HepG2 (cell line): ENCODE results near the gene AUH. TPM values are rescaled to one million over a fixed set of nuclear protein-coding genes. Genes with fewer than 3 reads are reported as not detected.

Experiments used
- ATAC-seq: fragments of 200-7000 bp; cut with Tn5 transposase; 3 replicates; pipeline ENCODE4 v1.9.1; 2020; ENCODE audit warnings: mild to moderate bottlenecking, moderate library complexity
- BruUV-seq: library from RNA; stranded (reverse); fragments of 400-500 nt; replicated peaks from 2 replicates; lab custom pipeline; 2021; lab: Mats Ljungman, UMichigan
- CTCF ChIA-PET: fragments of 300-600 bp; formaldehyde crosslinking; extraction: SDS; loops from one replicate; lab custom pipeline; 2021; ENCODE audit warnings: low total read pairs, inconsistent platforms, low intra/inter-chr PET ratio; lab: Yijun Ruan, JAX
- POLR2A ChIA-PET: fragments of 350-600 bp; sonication (Branson Sonifier 250); formaldehyde crosslinking; loops from one replicate; lab custom pipeline; 2020; ENCODE audit warnings: antibody characterized with exemption, inconsistent platforms; lab: Yijun Ruan, JAX
- DNase-seq: peaks from one replicate; pipeline ENCODE4 v3.0.0-alpha.2; 2015; ENCODE audit warnings: low spot score
- FAIRE-seq: peaks from 3 replicates; lab custom pipeline; 2011; peaks lifted over from hg19 to GRCh38; lab: Jason Lieb, UNC
- H2AFZ ChIP-seq: one replicate; pipeline ENCODE4 v1.6.1; 2011; ENCODE audit warnings: low read length, inconsistent platforms
- H3K27ac ChIP-seq: fragments of 300-600 bp; 3 replicates; pipeline ENCODE4 v1.8.0; 2011; ENCODE audit warnings: mixed run types, mild to moderate bottlenecking, mixed read lengths, low read length, inconsistent platforms; ENCODE audit not compliant: insufficient read depth; ENCODE audit errors: extremely low read length
- H3K27me3 ChIP-seq, 2 experiments: fragments of 200-600 bp in 1 of 2; 2 replicates in 1 of 2; 3 replicates in 1 of 2; pipeline versions ENCODE4 v1.6.0 to v1.8.0; 2011; ENCODE audit warnings: low read length in 2 of 2, mild to moderate bottlenecking in 2 of 2, moderate library complexity in 2 of 2, inconsistent platforms in 1 of 2; ENCODE audit not compliant: insufficient read depth in 2 of 2, control insufficient read depth in 1 of 2
- H3K36me3 ChIP-seq, 2 experiments: fragments of 200-600 bp in 1 of 2; replicated peaks in 1 of 2; 2 replicates in 1 of 2; 3 replicates in 1 of 2; pipeline versions ENCODE4 v1.5.1 to v1.8.0; 2011; ENCODE audit warnings: low read length in 2 of 2, inconsistent platforms in 1 of 2; ENCODE audit not compliant: insufficient read depth in 2 of 2, control insufficient read depth in 1 of 2
- H3K4me1 ChIP-seq: 2 replicates; pipeline ENCODE4 v1.5.1; 2012; ENCODE audit warnings: low read length, inconsistent platforms; ENCODE audit not compliant: insufficient read depth
- H3K4me2 ChIP-seq: 2 replicates; pipeline ENCODE4 v1.6.0; 2011; ENCODE audit warnings: low read depth, low read length, inconsistent platforms
- H3K4me3 ChIP-seq, 3 experiments: fragments of 200-600 bp in 1 of 3; sonication (generic), shearing (Covaris generic) in 1 of 3; replicated peaks in 1 of 3; 2 replicates each; pipeline ENCODE4 v1.5.1; 2011 to 2016; ENCODE audit warnings: low read length in 3 of 3, inconsistent platforms in 2 of 3, low read depth in 2 of 3, mild to moderate bottlenecking in 2 of 3, control low read depth in 1 of 3, mixed read lengths in 1 of 3; ENCODE audit not compliant: insufficient read depth in 1 of 3
- H3K79me2 ChIP-seq: one replicate; pipeline ENCODE4 v1.6.1; 2011; ENCODE audit warnings: low read length, inconsistent platforms; ENCODE audit not compliant: insufficient read depth
- H3K9ac ChIP-seq: 2 replicates; pipeline ENCODE4 v1.6.0; 2011; ENCODE audit warnings: mild to moderate bottlenecking, low read depth, low read length, inconsistent platforms; ENCODE audit not compliant: insufficient read depth
- H3K9me3 ChIP-seq: 2 replicates; pipeline ENCODE4 v1.5.1; 2012; ENCODE audit warnings: mild to moderate bottlenecking, low read length
- H4K20me1 ChIP-seq: 2 replicates; pipeline ENCODE4 v1.6.0; 2011; ENCODE audit warnings: inconsistent platforms, mild to moderate bottlenecking, low read length, moderate library complexity; ENCODE audit not compliant: insufficient read depth
- ETV6 ChIP-seq: sonication (generic); formaldehyde crosslinking; conservative IDR thresholded peaks from 2 replicates; pipeline ENCODE4 v1.4.0; 2020; ENCODE audit warnings: missing genetic modification reagents
- HNRNPK ChIP-seq: fragments of 200-400 bp; formaldehyde crosslinking; IDR thresholded peaks from 2 replicates; pipeline ENCODE4 v1.6.1; 2018; ENCODE audit warnings: low read length, low read depth, moderate library complexity, mild to moderate bottlenecking; ENCODE audit not compliant: poor library complexity, severe bottlenecking
- LBX2 ChIP-seq: sonication (generic); formaldehyde crosslinking; IDR thresholded peaks from 2 replicates; pipeline ENCODE4 v1.5.0; 2020; ENCODE audit warnings: missing genetic modification reagents, mild to moderate bottlenecking, borderline replicate concordance
- NFATC3 ChIP-seq: sonication (generic); formaldehyde crosslinking; IDR thresholded peaks from 2 replicates; pipeline ENCODE4 v1.5.1; 2020; ENCODE audit warnings: mild to moderate bottlenecking, missing genetic modification reagents
- SMAD3 ChIP-seq: sonication (generic); formaldehyde crosslinking; IDR thresholded peaks from 2 replicates; pipeline ENCODE4 v1.4.0; 2020; ENCODE audit warnings: missing genetic modification reagents
- SRSF9 ChIP-seq: fragments of 200-400 bp; formaldehyde crosslinking; IDR thresholded peaks from 2 replicates; pipeline ENCODE4 v1.6.1; 2018; ENCODE audit warnings: borderline replicate concordance, mild to moderate bottlenecking, low read depth, low read length; ENCODE audit not compliant: insufficient read depth, poor library complexity, severe bottlenecking
- TEAD2 ChIP-seq: sonication (generic); formaldehyde crosslinking; IDR thresholded peaks from 2 replicates; pipeline ENCODE4 v1.9.0; 2021; ENCODE audit warnings: missing genetic modification reagents
- TFE3 ChIP-seq: IDR thresholded peaks from 2 replicates; pipeline ENCODE4 v1.6.1; 2016
- ZFP1 ChIP-seq: IDR thresholded peaks from 2 replicates; pipeline ENCODE4 v1.6.1; 2016
- ZNF296 ChIP-seq: sonication (generic); formaldehyde crosslinking; conservative IDR thresholded peaks from 2 replicates; pipeline ENCODE4 v1.5.0; 2020; ENCODE audit warnings: mild to moderate bottlenecking, missing genetic modification reagents
- ZNF331 ChIP-seq: sonication (generic); formaldehyde crosslinking; IDR thresholded peaks from 2 replicates; pipeline ENCODE4 v1.4.0; 2020; ENCODE audit warnings: missing genetic modification reagents
- ZNF337 ChIP-seq: sonication (generic); formaldehyde crosslinking; IDR thresholded peaks from 2 replicates; pipeline ENCODE4 v1.5.1; 2020; ENCODE audit warnings: missing genetic modification reagents, low read depth, mild to moderate bottlenecking, borderline replicate concordance
- ZNF557 ChIP-seq: sonication (generic); formaldehyde crosslinking; IDR thresholded peaks from 2 replicates; pipeline ENCODE4 v1.4.0; 2020; ENCODE audit warnings: missing genetic modification reagents
- ZNF766 ChIP-seq: sonication (generic); formaldehyde crosslinking; IDR thresholded peaks from 2 replicates; pipeline ENCODE4 v1.5.0; 2020; ENCODE audit warnings: missing genetic modification reagents, borderline replicate concordance
- ZNF850 ChIP-seq: sonication (generic); formaldehyde crosslinking; conservative IDR thresholded peaks from 2 replicates; pipeline ENCODE4 v1.9.0; 2021; ENCODE audit warnings: mild to moderate bottlenecking, missing genetic modification reagents
- WGBS: methylation state at CpG from one replicate; pipeline ENCODE4 v1.1.6; 2017; ENCODE audit warnings: low lambda C conversion rate; 5-methylcytosine and 5-hydroxymethylcytosine counted together
- in situ Hi-C: cut with HindIII; loops from 2 replicates; pipeline ENCODE4 v1.10.0; 2017; ENCODE audit warnings: low pct_unique_long_range_greater_than_20kb; ENCODE audit not compliant: extremely low pct_ligation_motif_present
- intact Hi-C: fragments of 100-400 bp; cut with micrococcal nuclease; formaldehyde crosslinking; loops from one replicate; pipeline ENCODE4 v1.10.0; 2022; ENCODE audit not compliant: unreplicated experiment
- polyA plus RNA-seq, 8 experiments: library from polyadenylated mRNA; depleted of rRNA in 3 of 8; stranded (reverse) in 7 of 8; unstranded in 1 of 8; fragments of >200 nt; fragmentation: Illumina TruSeq in 4 of 8; extraction: Trizol in 4 of 8; gene quantifications; 2 replicates each; pipeline versions ENCODE4 v1.2.1 to v1.2.3, GENCODE V29; 2011 to 2016; ENCODE audit warnings: low read depth in 4 of 8, missing spikeins in 1 of 8, mixed read lengths in 1 of 8; ENCODE audit not compliant: insufficient read depth in 1 of 8
- total RNA-seq, 5 experiments: library from RNA; depleted of rRNA; stranded (reverse); fragments of >200 nt; fragmentation: Illumina TruSeq; extraction: Trizol; gene quantifications; 2 replicates each; pipeline ENCODE4 v1.2.3, GENCODE V29; 2016; ENCODE audit warnings: low read depth in 1 of 5
- TF ChIP-seq, protein P1 (sequence below): sonication (generic); formaldehyde crosslinking; IDR thresholded peaks from 2 replicates; pipeline ENCODE4 v1.8.1; 2022; ENCODE audit warnings: low read depth, mild to moderate bottlenecking, missing genetic modification reagents
- TF ChIP-seq, protein P2 (sequence below): sonication (generic); formaldehyde crosslinking; conservative IDR thresholded peaks from 2 replicates; pipeline ENCODE4 v1.4.0; 2020; ENCODE audit warnings: mild to moderate bottlenecking, missing genetic modification reagents, moderate library complexity

Gene AUH
- total and polyA plus RNA-seq, 2 of the 13 experiments (the other 11 are each of a cell fraction or from before 2014, with no cell fraction given) = 25.8 to 31.9 TPM

- Histone ChIP-seq H3K36me3 (peaks cover 0 to 5% of the 10 kb centered on the region in 2 experiments; a peak in 1 of 5 replicates), H3K4me3 (no peak overlapping the region), H3K9me3 (no peaks in the 10 kb centered on the region), H2AFZ (no peak overlapping the region), H3K4me1 (peaks cover 19% of the 10 kb centered on the region), H3K27me3 (no peaks in the 10 kb centered on the region), H3K27ac (no peak overlapping the region), H4K20me1 (no peaks in the 10 kb centered on the region), H3K4me2 (no peak overlapping the region), H3K79me2 (no peaks in the 10 kb centered on the region)
- 97% methylated on average over 6 of the region's 6 CpGs for WGBS
- intact Hi-C loops (no loop called here), in situ Hi-C loops (no loop called here)
- BruUV-seq = no TSS peak
- TF ChIP-seq, protein P1, sequence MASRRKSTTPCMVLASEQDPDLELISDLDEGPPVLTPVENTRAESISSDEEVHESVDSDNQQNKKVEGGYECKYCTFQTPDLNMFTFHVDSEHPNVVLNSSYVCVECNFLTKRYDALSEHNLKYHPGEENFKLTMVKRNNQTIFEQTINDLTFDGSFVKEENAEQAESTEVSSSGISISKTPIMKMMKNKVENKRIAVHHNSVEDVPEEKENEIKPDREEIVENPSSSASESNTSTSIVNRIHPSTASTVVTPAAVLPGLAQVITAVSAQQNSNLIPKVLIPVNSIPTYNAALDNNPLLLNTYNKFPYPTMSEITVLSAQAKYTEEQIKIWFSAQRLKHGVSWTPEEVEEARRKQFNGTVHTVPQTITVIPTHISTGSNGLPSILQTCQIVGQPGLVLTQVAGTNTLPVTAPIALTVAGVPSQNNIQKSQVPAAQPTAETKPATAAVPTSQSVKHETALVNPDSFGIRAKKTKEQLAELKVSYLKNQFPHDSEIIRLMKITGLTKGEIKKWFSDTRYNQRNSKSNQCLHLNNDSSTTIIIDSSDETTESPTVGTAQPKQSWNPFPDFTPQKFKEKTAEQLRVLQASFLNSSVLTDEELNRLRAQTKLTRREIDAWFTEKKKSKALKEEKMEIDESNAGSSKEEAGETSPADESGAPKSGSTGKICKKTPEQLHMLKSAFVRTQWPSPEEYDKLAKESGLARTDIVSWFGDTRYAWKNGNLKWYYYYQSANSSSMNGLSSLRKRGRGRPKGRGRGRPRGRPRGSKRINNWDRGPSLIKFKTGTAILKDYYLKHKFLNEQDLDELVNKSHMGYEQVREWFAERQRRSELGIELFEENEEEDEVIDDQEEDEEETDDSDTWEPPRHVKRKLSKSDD (CRISPR knock-in tag) = no peak
- TF ChIP-seq ZNF337 (no peak), ZNF296 (CRISPR knock-in tag) (no peak), ZNF557 (CRISPR knock-in tag) (no peak), TFE3 (no peak), HNRNPK (no peak), SRSF9 (no peak), ETV6 (CRISPR knock-in tag) (no peak), ZNF766 (no peak), NFATC3 (CRISPR knock-in tag) (no peak), ZNF331 (CRISPR knock-in tag) (no peak), ZFP1 (no peak), SMAD3 (CRISPR knock-in tag) (no peak), LBX2 (CRISPR knock-in tag) (no peak), TEAD2 (CRISPR knock-in tag) (no peak), ZNF850 (CRISPR knock-in tag) (no peak)
- TF ChIP-seq, protein P2, sequence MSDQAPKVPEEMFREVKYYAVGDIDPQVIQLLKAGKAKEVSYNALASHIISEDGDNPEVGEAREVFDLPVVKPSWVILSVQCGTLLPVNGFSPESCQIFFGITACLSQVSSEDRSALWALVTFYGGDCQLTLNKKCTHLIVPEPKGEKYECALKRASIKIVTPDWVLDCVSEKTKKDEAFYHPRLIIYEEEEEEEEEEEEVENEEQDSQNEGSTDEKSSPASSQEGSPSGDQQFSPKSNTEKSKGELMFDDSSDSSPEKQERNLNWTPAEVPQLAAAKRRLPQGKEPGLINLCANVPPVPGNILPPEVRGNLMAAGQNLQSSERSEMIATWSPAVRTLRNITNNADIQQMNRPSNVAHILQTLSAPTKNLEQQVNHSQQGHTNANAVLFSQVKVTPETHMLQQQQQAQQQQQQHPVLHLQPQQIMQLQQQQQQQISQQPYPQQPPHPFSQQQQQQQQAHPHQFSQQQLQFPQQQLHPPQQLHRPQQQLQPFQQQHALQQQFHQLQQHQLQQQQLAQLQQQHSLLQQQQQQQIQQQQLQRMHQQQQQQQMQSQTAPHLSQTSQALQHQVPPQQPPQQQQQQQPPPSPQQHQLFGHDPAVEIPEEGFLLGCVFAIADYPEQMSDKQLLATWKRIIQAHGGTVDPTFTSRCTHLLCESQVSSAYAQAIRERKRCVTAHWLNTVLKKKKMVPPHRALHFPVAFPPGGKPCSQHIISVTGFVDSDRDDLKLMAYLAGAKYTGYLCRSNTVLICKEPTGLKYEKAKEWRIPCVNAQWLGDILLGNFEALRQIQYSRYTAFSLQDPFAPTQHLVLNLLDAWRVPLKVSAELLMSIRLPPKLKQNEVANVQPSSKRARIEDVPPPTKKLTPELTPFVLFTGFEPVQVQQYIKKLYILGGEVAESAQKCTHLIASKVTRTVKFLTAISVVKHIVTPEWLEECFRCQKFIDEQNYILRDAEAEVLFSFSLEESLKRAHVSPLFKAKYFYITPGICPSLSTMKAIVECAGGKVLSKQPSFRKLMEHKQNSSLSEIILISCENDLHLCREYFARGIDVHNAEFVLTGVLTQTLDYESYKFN (CRISPR knock-in tag) = no peak
- TF ChIP-seq, all 625 proteins: peak for 0
- ChIA-PET POLR2A (no interaction called here), CTCF (no interaction called here)
- DNase-seq = no peak
- FAIRE-seq = no peak
- ATAC-seq = no peak
- H3K9ac ChIP-seq = no peak overlapping the region
These were observed 113.0 kb downstream of the AUH start for GRCh38 chr9:91248707-91249106.
